H1 (cell line): ENCODE data around the gene LRRC4. TPM values are rescaled to one million over a fixed set of nuclear protein-coding genes. Genes with fewer than 3 reads are reported as not detected.

ENCODE experiments used
- CTCF ChIA-PET: fragments of 300-600 bp; sonication (Branson Sonifier 250); formaldehyde crosslinking; loops from one replicate; lab custom pipeline; 2021; ENCODE audit not compliant: partially characterized antibody; lab: Charles Lee
- POLR2A ChIA-PET: fragments of 300-600 bp; sonication (Branson Sonifier 250); formaldehyde crosslinking; loops from one replicate; lab custom pipeline; 2021; ENCODE audit warnings: inconsistent platforms; ENCODE audit not compliant: partially characterized antibody; lab: Charles Lee
- DNase-seq, 2 experiments: peaks; one replicate each; pipeline versions ENCODE4 v3.0.0 to v3.0.0-alpha.2; 2010 to 2022; ENCODE audit warnings: low spot score in 2 of 2, low read depth in 1 of 2, mixed read lengths in 1 of 2
- FAIRE-seq: peaks from 2 replicates; lab custom pipeline; 2011; peaks lifted over from hg19 to GRCh38; lab: Jason Lieb, UNC
- H2AFZ ChIP-seq: 2 replicates; pipeline ENCODE4 v1.8.1; 2012; ENCODE audit warnings: low read length, inconsistent platforms
- H2AK5ac ChIP-seq: 2 replicates; pipeline ENCODE4 v1.6.1; 2013; ENCODE audit warnings: low read depth, low read length
- H2BK120ac ChIP-seq: replicated peaks from 2 replicates; pipeline ENCODE3; 2013; ENCODE audit warnings: low read depth, low read length, inconsistent platforms
- H2BK12ac ChIP-seq: 2 replicates; pipeline ENCODE4 v1.6.1; 2013; ENCODE audit warnings: low read depth, low read length
- H2BK15ac ChIP-seq: 2 replicates; pipeline ENCODE4 v1.6.1; 2013; ENCODE audit warnings: low read length
- H2BK20ac ChIP-seq: 2 replicates; pipeline ENCODE4 v1.6.1; 2013; ENCODE audit warnings: low read length
- H2BK5ac ChIP-seq: 2 replicates; pipeline ENCODE4 v1.6.1; 2013; ENCODE audit warnings: low read depth, low read length
- H3K14ac ChIP-seq: 2 replicates; pipeline ENCODE4 v1.6.1; 2013; ENCODE audit warnings: inconsistent platforms; ENCODE audit not compliant: insufficient read length
- H3K18ac ChIP-seq: 2 replicates; pipeline ENCODE4 v1.6.1; 2013; ENCODE audit warnings: low read length; ENCODE audit errors: extremely low read depth
- H3K23ac ChIP-seq: 2 replicates; pipeline ENCODE4 v1.6.1; 2013; ENCODE audit warnings: inconsistent platforms; ENCODE audit not compliant: insufficient read length
- H3K23me2 ChIP-seq: 2 replicates; pipeline ENCODE4 v1.6.1; 2013; ENCODE audit warnings: low read depth, low read length
- H3K27ac ChIP-seq: 2 replicates; pipeline ENCODE4 v1.6.1; 2011; ENCODE audit warnings: low read depth, low read length, inconsistent platforms
- H3K27me3 ChIP-seq, 4 experiments: replicated peaks in 1 of 4; 1 replicate in 1 of 4; 2 replicates in 3 of 4; pipeline versions ENCODE4 v1.6.1 to v1.8.1; 2011 to 2013; ENCODE audit warnings: low read length in 3 of 4, mild to moderate bottlenecking in 3 of 4, inconsistent platforms in 2 of 4, mixed read lengths in 2 of 4, moderate library complexity in 1 of 4; ENCODE audit not compliant: control insufficient read depth in 3 of 4, insufficient read depth in 3 of 4; ENCODE audit errors: extremely low read depth in 1 of 4
- H3K36me3 ChIP-seq, 4 experiments: 2 replicates each; pipeline versions ENCODE4 v1.6.1 to v1.8.1; 2011 to 2013; ENCODE audit warnings: mild to moderate bottlenecking in 4 of 4, low read length in 3 of 4, moderate library complexity in 2 of 4, control low read depth in 1 of 4, inconsistent platforms in 1 of 4; ENCODE audit not compliant: insufficient read depth in 4 of 4, control insufficient read depth in 2 of 4
- H3K4ac ChIP-seq: replicated peaks from 2 replicates; pipeline ENCODE3; 2013; ENCODE audit warnings: low read length, low read depth, mixed read lengths, inconsistent platforms; ENCODE audit not compliant: insufficient read length
- H3K4me1 ChIP-seq, 4 experiments: replicated peaks in 1 of 4; 1 replicate in 1 of 4; 2 replicates in 3 of 4; pipeline versions ENCODE4 v1.6.1 to v1.8.1; 2011 to 2013; ENCODE audit warnings: low read length in 3 of 4, inconsistent platforms in 2 of 4, mixed read lengths in 1 of 4; ENCODE audit not compliant: insufficient read depth in 4 of 4, control insufficient read depth in 3 of 4
- H3K4me2 ChIP-seq, 2 experiments: 2 replicates each; pipeline versions ENCODE4 v1.6.1 to v1.8.1; 2011 to 2013; ENCODE audit warnings: low read depth in 2 of 2, low read length in 2 of 2, control low read depth in 1 of 2, inconsistent platforms in 1 of 2, mild to moderate bottlenecking in 1 of 2; ENCODE audit not compliant: insufficient read depth in 1 of 2
- H3K4me3 ChIP-seq, 4 experiments: fragments of 200-600, 300-600 bp in 1 of 4; sonication (generic), shearing (Covaris generic), sonication (Bioruptor Twin) in 1 of 4; 2 replicates each; pipeline versions ENCODE4 v1.5.1 to v1.8.1; 2011 to 2016; ENCODE audit warnings: low read length in 4 of 4, low read depth in 3 of 4, control low read depth in 2 of 4, inconsistent platforms in 2 of 4, mild to moderate bottlenecking in 2 of 4, mixed read lengths in 1 of 4, moderate library complexity in 1 of 4; ENCODE audit not compliant: insufficient read depth in 2 of 4; ENCODE audit errors: extremely low read depth in 1 of 4
- H3K56ac ChIP-seq: replicated peaks from 2 replicates; pipeline ENCODE3; 2013; ENCODE audit warnings: low read depth, mild to moderate bottlenecking, mixed read lengths, low read length, inconsistent platforms; ENCODE audit not compliant: insufficient read length
- H3K79me1 ChIP-seq: 2 replicates; pipeline ENCODE4 v1.6.1; 2013; ENCODE audit warnings: low read depth, low read length, control low read depth
- H3K79me2 ChIP-seq, 2 experiments: 2 replicates each; pipeline versions ENCODE4 v1.6.1 to v1.8.1; 2012 to 2013; ENCODE audit warnings: low read length in 2 of 2, mild to moderate bottlenecking in 2 of 2, inconsistent platforms in 1 of 2; ENCODE audit not compliant: insufficient read depth in 2 of 2, control insufficient read depth in 1 of 2
- H3K9ac ChIP-seq, 4 experiments: replicated peaks in 1 of 4; 1 replicate in 1 of 4; 2 replicates in 3 of 4; pipeline versions ENCODE4 v1.6.1 to v1.8.1; 2011 to 2013; ENCODE audit warnings: low read depth in 3 of 4, low read length in 3 of 4, control low read depth in 2 of 4, mild to moderate bottlenecking in 2 of 4, moderate library complexity in 2 of 4, inconsistent platforms in 1 of 4; ENCODE audit errors: extremely low read depth in 1 of 4
- H3K9me3 ChIP-seq, 2 experiments: 2 replicates each; pipeline versions ENCODE4 v1.6.1 to v1.8.1; 2012 to 2013; ENCODE audit warnings: mild to moderate bottlenecking in 2 of 2, moderate library complexity in 2 of 2, control low read depth in 1 of 2, inconsistent platforms in 1 of 2, low read depth in 1 of 2, low read length in 1 of 2, mixed read lengths in 1 of 2; ENCODE audit not compliant: insufficient read depth in 2 of 2
- H4K20me1 ChIP-seq, 2 experiments: replicated peaks in 1 of 2; 2 replicates each; pipeline versions ENCODE3 to v1.8.1; 2011 to 2013; ENCODE audit warnings: inconsistent platforms in 2 of 2, low read length in 2 of 2, mild to moderate bottlenecking in 1 of 2; ENCODE audit not compliant: insufficient read depth in 2 of 2, control insufficient read depth in 1 of 2
- H4K5ac ChIP-seq: 2 replicates; pipeline ENCODE4 v1.6.1; 2013; ENCODE audit warnings: low read length, low read depth, mixed read lengths, inconsistent platforms; ENCODE audit not compliant: insufficient read length
- H4K8ac ChIP-seq: 2 replicates; pipeline ENCODE4 v1.8.0; 2013; ENCODE audit warnings: mild to moderate bottlenecking, moderate library complexity, low read length, inconsistent platforms; ENCODE audit not compliant: insufficient read depth; ENCODE audit errors: extremely low read depth
- H4K91ac ChIP-seq: replicated peaks from 2 replicates; pipeline ENCODE3; 2013; ENCODE audit warnings: low read length, mixed read lengths, inconsistent platforms; ENCODE audit not compliant: insufficient read length
- CHD1 ChIP-seq: IDR thresholded peaks from 2 replicates; pipeline ENCODE4 v1.6.1; 2012; ENCODE audit warnings: low read depth, low read length, improper control_type of control experiment
- CTBP2 ChIP-seq: IDR thresholded peaks from 2 replicates; pipeline ENCODE4 v1.7.0; 2011; ENCODE audit warnings: borderline replicate concordance, mild to moderate bottlenecking, moderate library complexity, mixed read lengths, low read length; ENCODE audit not compliant: insufficient read depth, insufficient read length
- JUN ChIP-seq: IDR thresholded peaks from 2 replicates; pipeline ENCODE4 v1.6.1; 2011; ENCODE audit warnings: low read depth, mild to moderate bottlenecking, improper control_type of control experiment, low read length
- NRF1 ChIP-seq: IDR thresholded peaks from 2 replicates; pipeline ENCODE4 v1.6.1; 2011; ENCODE audit warnings: mild to moderate bottlenecking, low read depth, low read length, improper control_type of control experiment
- POLR2AphosphoS5 ChIP-seq: IDR thresholded peaks from 2 replicates; pipeline ENCODE4 v1.6.1; 2011; ENCODE audit warnings: low read depth, low read length
- POU5F1 ChIP-seq: IDR thresholded peaks from 2 replicates; pipeline ENCODE4 v1.6.1; 2011; ENCODE audit warnings: low read depth, mild to moderate bottlenecking, low read length, moderate library complexity
- RXRA ChIP-seq: IDR thresholded peaks from 2 replicates; pipeline ENCODE4 v1.6.1; 2011; ENCODE audit warnings: low read depth, mild to moderate bottlenecking, low read length, moderate library complexity; ENCODE audit not compliant: insufficient read depth
- SIX5 ChIP-seq: IDR thresholded peaks from 2 replicates; pipeline ENCODE4 v1.6.1; 2011; ENCODE audit warnings: mild to moderate bottlenecking, low read depth, low read length
- SP1 ChIP-seq: IDR thresholded peaks from 2 replicates; pipeline ENCODE4 v1.6.1; 2011; ENCODE audit warnings: low read depth, low read length
- TAF1 ChIP-seq: IDR thresholded peaks from 2 replicates; pipeline ENCODE4 v1.6.1; 2011; ENCODE audit warnings: mild to moderate bottlenecking, low read depth, low read length
- WGBS, 2 experiments: shearing (Covaris generic) in 1 of 2; methylation state at CpG; one replicate each; pipeline versions ENCODE4 v1.1.6 to v1.1.7; 2013 to 2015; ENCODE audit warnings: low lambda C conversion rate in 2 of 2, mixed read lengths in 2 of 2, inconsistent platforms in 1 of 2, low coverage in 1 of 2, missing lambda C conversion rate in 1 of 2; ENCODE audit not compliant: insufficient replicate concordance in 2 of 2, insufficient coverage in 1 of 2, insufficient read length in 1 of 2; ENCODE audit errors: extremely low coverage in 1 of 2, missing lambda C conversion rate in 1 of 2; 5-methylcytosine and 5-hydroxymethylcytosine counted together
- polyA plus RNA-seq, 7 experiments: library from polyadenylated mRNA; depleted of rRNA in 3 of 7; stranded (reverse) in 5 of 7; unstranded in 2 of 7; fragments of >200 nt in 5 of 7; fragments of 200-250 nt in 2 of 7; gene quantifications; 1 replicate in 5 of 7; 2 replicates in 1 of 7; 4 replicates in 1 of 7; pipeline versions ENCODE4 v1.2.1 to v1.2.3, GENCODE V29; 2011 to 2013; ENCODE audit warnings: missing spikeins in 2 of 7, mixed read lengths in 2 of 7
- total RNA-seq: library from RNA; stranded (reverse); fragmentation: NEBNext Ultra II Directional; extraction: Animal tissue kit (Norgen Biotek cat#: 25700); gene quantifications from 2 replicates; pipeline ENCODE4 v1.2.1, GENCODE V29; 2021
- TF ChIP-seq, protein P1 (sequence below): IDR thresholded peaks from 2 replicates; pipeline ENCODE4 v1.6.1; 2012; ENCODE audit warnings: inconsistent platforms

The LRRC4 gene
- total and polyA plus RNA-seq, 2 of the 8 experiments (the other 6 are each of a cell fraction or from before 2014, with no cell fraction given), result 13.4 to 16.4 TPM

DNA sequence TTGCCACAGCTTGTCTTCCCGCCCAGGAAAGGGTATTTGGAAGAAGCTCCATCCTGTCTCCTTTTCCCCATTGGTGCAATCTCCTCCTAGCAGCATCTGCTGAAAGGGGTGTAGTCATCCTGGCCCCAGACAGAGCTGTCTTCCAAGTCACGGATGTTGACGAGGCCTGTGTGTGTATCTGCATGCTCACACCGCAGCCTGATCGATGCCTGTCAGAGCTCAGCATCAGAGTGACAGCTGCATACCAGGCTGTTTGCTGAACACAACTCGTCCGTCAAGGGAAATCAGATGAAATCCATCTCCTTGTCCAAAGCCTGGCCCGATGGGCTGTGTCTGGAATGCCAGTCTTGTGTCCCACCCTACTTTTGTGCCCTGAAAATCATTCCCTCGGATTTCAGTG is 21.2 kb upstream of the LRRC4 start:
- Histone ChIP-seq H3K23ac (no peak overlapping the region), H3K79me2 (no peaks in the 10 kb centered on the region), H2BK20ac (no peak overlapping the region)
- no peak for TF ChIP-seq NRF1
- TF ChIP-seq JUN, result no peak
- TF ChIP-seq SP1, result no peak
- TF ChIP-seq SIX5, result no peak
- TF ChIP-seq CHD1, result no peak
- no peak for TF ChIP-seq TAF1
- TF ChIP-seq CTBP2, result no peak
- TF ChIP-seq RXRA, result no peak
- TF ChIP-seq POU5F1, result no peak
- TF ChIP-seq, protein P1, sequence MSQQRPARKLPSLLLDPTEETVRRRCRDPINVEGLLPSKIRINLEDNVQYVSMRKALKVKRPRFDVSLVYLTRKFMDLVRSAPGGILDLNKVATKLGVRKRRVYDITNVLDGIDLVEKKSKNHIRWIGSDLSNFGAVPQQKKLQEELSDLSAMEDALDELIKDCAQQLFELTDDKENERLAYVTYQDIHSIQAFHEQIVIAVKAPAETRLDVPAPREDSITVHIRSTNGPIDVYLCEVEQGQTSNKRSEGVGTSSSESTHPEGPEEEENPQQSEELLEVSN, result no peak
- TF ChIP-seq POLR2AphosphoS5, result no peak
- TF ChIP-seq, all 59 proteins: peak for 0
- H3K18ac ChIP-seq, result no peak overlapping the region
- no peak overlapping the region for H3K4me3 ChIP-seq
- no peak overlapping the region for H3K14ac ChIP-seq
- no peaks in the 10 kb centered on the region for H3K36me3 ChIP-seq
- no peak overlapping the region; a peak in 1 of 7 replicates for H3K9ac ChIP-seq
- no peaks in the 10 kb centered on the region for H3K4me1 ChIP-seq
- H2BK12ac ChIP-seq, result no peak overlapping the region
- H4K8ac ChIP-seq, result no peak overlapping the region
- H3K9me3 ChIP-seq, result no peaks in the 10 kb centered on the region
- no peaks in the 10 kb centered on the region for H3K27me3 ChIP-seq
- DNase-seq, result no peak
- H4K20me1 ChIP-seq, result peaks cover 3 to 8% of the 10 kb centered on the region in 2 experiments
- H3K27ac ChIP-seq, result no peak overlapping the region
- H2BK5ac ChIP-seq, result no peak overlapping the region
- H3K56ac ChIP-seq, result no peak overlapping the region
- 92% methylated on average over 9 of the region's 9 CpGs; no CpG with 5 or more reads in 1 of the 2 experiments for WGBS, 2 experiments
- no peak overlapping the region for H3K4me2 ChIP-seq
- H4K5ac ChIP-seq, result no peak overlapping the region
- no peaks in the 10 kb centered on the region; the same call in 1 of the 2 replicates for H3K79me1 ChIP-seq
- no peak for FAIRE-seq
- ChIA-PET POLR2A (no interaction called here), CTCF (interaction anchor here (0.6 to 10.4 kb wide), 10 partner anchors 9 to 156 kb away, joined by 3 to 93 read pairs (median 3); no protein-coding TSS in a partner anchor)
- no peak overlapping the region for H2AK5ac ChIP-seq
- H4K91ac ChIP-seq, result no peak overlapping the region
- H2BK120ac ChIP-seq, result no peak overlapping the region
- H3K23me2 ChIP-seq, result no peaks in the 10 kb centered on the region
- no peak overlapping the region for H2AFZ ChIP-seq
- no peak overlapping the region for H3K4ac ChIP-seq
- H2BK15ac ChIP-seq, result no peak overlapping the region
